Neural progenitor cell (in vitro differentiated cells): ENCODE measurements around the gene HDAC5. TPM values are rescaled to one million over a fixed set of nuclear protein-coding genes. Genes with fewer than 3 reads are reported as not detected.

Source experiments
- DNase-seq: peaks from one replicate; pipeline ENCODE4 v3.0.0-alpha.2; 2016; ENCODE audit warnings: low spot score
- H2AFZ ChIP-seq: fragments of 200-600 bp; sonication (generic); replicated peaks from 2 replicates; pipeline ENCODE4 v1.6.1; 2016; ENCODE audit warnings: antibody characterized with exemption
- H3F3A ChIP-seq: fragments of 200-600 bp; sonication (generic); 2 replicates; pipeline ENCODE4 v1.6.1; 2016; ENCODE audit warnings: antibody characterized with exemption, low read depth
- H3K27ac ChIP-seq: fragments of 200-600 bp; sonication (generic); 2 replicates; pipeline ENCODE4 v1.5.1; 2016; ENCODE audit warnings: mild to moderate bottlenecking
- H3K27me3 ChIP-seq: fragments of 200-600 bp; sonication (generic); 2 replicates; pipeline ENCODE4 v1.6.1; 2016; ENCODE audit warnings: mild to moderate bottlenecking, moderate library complexity
- H3K36me3 ChIP-seq: fragments of 200-600 bp; sonication (generic); 2 replicates; pipeline ENCODE4 v1.5.1; 2016
- H3K4me1 ChIP-seq: fragments of 200-600 bp; sonication (generic); 2 replicates; pipeline ENCODE4 v1.6.1; 2016; ENCODE audit warnings: mixed run types
- H3K4me2 ChIP-seq: fragments of 200-600 bp; sonication (generic); 2 replicates; pipeline ENCODE4 v1.6.1; 2016
- H3K4me3 ChIP-seq: fragments of 200-600 bp; sonication (generic); 2 replicates; pipeline ENCODE4 v1.5.1; 2016
- H3K79me2 ChIP-seq: fragments of 200-600 bp; sonication (generic); 2 replicates; pipeline ENCODE4 v1.6.1; 2016; ENCODE audit warnings: low read depth
- H3K9ac ChIP-seq: fragments of 200-600 bp; sonication (generic); 2 replicates; pipeline ENCODE4 v1.6.1; 2016
- H3K9me3 ChIP-seq: fragments of 200-600 bp; sonication (generic); 2 replicates; pipeline ENCODE4 v1.5.1; 2016; ENCODE audit warnings: low read depth
- H4K20me1 ChIP-seq: fragments of 200-600 bp; sonication (generic); 2 replicates; pipeline ENCODE4 v1.6.1; 2016; ENCODE audit warnings: low read depth
- H3K27ac Mint-ChIP-seq: 3 replicates; pipeline ENCODE4 v1.8.0; 2021; ENCODE audit warnings: mixed read lengths
- H3K27me3 Mint-ChIP-seq: 2 replicates; pipeline ENCODE4 v1.8.0; 2022; ENCODE audit warnings: low read depth, mild to moderate bottlenecking, inconsistent platforms, moderate library complexity, mixed read lengths; ENCODE audit not compliant: insufficient read depth
- H3K36me3 Mint-ChIP-seq: 3 replicates; pipeline ENCODE4 v1.8.0; 2021; ENCODE audit warnings: mixed read lengths
- H3K4me1 Mint-ChIP-seq: 3 replicates; pipeline ENCODE4 v1.8.0; 2021; ENCODE audit warnings: mixed read lengths
- H3K4me3 Mint-ChIP-seq: 3 replicates; pipeline ENCODE4 v1.8.0; 2021; ENCODE audit warnings: mild to moderate bottlenecking, moderate library complexity, mixed read lengths
- H3K9me3 Mint-ChIP-seq: 3 replicates; pipeline ENCODE4 v1.8.0; 2020; ENCODE audit warnings: mixed read lengths
- EZH2 ChIP-seq: fragments of 200-600 bp; sonication (generic); IDR thresholded peaks from 2 replicates; pipeline ENCODE4 v1.6.1; 2017; ENCODE audit warnings: antibody characterized with exemption, mild to moderate bottlenecking, moderate library complexity
- EZH2phosphoT487 ChIP-seq: fragments of 200-600 bp; sonication (generic); IDR thresholded peaks from 2 replicates; pipeline ENCODE4 v1.6.1; 2017; ENCODE audit warnings: antibody characterized with exemption
- total RNA-seq: library from RNA; depleted of rRNA; stranded (reverse); fragments of >200 nt; gene quantifications from 2 replicates; pipeline ENCODE4 v1.2.3, GENCODE V29; 2015; ENCODE audit warnings: low replicate concordance
- TF ChIP-seq, protein P1 (sequence below): fragments of 200-600 bp; sonication (generic); IDR thresholded peaks from 2 replicates; pipeline ENCODE4 v1.5.1; 2017; ENCODE audit warnings: antibody characterized with exemption, mild to moderate bottlenecking

HDAC5 gene
- total RNA-seq, 1 donor from 2014 or later = 23.6 TPM

- H3K27ac ChIP-seq = peak overlapping the region; percentile 90
- Mint-ChIP-seq H3K4me1 (peaks cover 43% of the 10 kb centered on the region), H3K4me3 (no peak overlapping the region), H3K27ac (peak overlapping the region; percentile 60), H3K9me3 (no peaks in the 10 kb centered on the region), H3K27me3 (peaks cover 5% of the 10 kb centered on the region), H3K36me3 (no peaks in the 10 kb centered on the region)
- H3K9ac ChIP-seq = no peak overlapping the region
- H3K4me2 ChIP-seq = no peak overlapping the region
- H3F3A ChIP-seq = peaks cover 36% of the 10 kb centered on the region
- no peaks in the 10 kb centered on the region for H3K9me3 ChIP-seq
- no peaks in the 10 kb centered on the region for H3K36me3 ChIP-seq
- no peak for DNase-seq
- H3K4me1 ChIP-seq = peaks cover 17% of the 10 kb centered on the region
- H2AFZ ChIP-seq = no peak overlapping the region
- H3K27me3 ChIP-seq = no peaks in the 10 kb centered on the region
- no peak overlapping the region for H3K4me3 ChIP-seq
- TF ChIP-seq, protein P1, sequence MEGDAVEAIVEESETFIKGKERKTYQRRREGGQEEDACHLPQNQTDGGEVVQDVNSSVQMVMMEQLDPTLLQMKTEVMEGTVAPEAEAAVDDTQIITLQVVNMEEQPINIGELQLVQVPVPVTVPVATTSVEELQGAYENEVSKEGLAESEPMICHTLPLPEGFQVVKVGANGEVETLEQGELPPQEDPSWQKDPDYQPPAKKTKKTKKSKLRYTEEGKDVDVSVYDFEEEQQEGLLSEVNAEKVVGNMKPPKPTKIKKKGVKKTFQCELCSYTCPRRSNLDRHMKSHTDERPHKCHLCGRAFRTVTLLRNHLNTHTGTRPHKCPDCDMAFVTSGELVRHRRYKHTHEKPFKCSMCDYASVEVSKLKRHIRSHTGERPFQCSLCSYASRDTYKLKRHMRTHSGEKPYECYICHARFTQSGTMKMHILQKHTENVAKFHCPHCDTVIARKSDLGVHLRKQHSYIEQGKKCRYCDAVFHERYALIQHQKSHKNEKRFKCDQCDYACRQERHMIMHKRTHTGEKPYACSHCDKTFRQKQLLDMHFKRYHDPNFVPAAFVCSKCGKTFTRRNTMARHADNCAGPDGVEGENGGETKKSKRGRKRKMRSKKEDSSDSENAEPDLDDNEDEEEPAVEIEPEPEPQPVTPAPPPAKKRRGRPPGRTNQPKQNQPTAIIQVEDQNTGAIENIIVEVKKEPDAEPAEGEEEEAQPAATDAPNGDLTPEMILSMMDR = no peak
- TF ChIP-seq EZH2phosphoT487 (no peak), EZH2 (no peak)
- peaks cover 7% of the 10 kb centered on the region for H3K79me2 ChIP-seq
- no peaks in the 10 kb centered on the region for H4K20me1 ChIP-seq
These were observed 26.1 kb downstream of the HDAC5 start for GRCh38 chr17:44097110-44097958.

GRCh38 chr17:44095647-44096496, 27.6 kb downstream of the HDAC5 start:
- Histone ChIP-seq H3K9ac (no peak overlapping the region), H3K27ac (peak overlapping the region; percentile 90), H2AFZ (no peak overlapping the region), H3K36me3 (no peaks in the 10 kb centered on the region), H3K9me3 (no peaks in the 10 kb centered on the region), H3K79me2 (peaks cover 7% of the 10 kb centered on the region), H3K4me2 (peak overlapping the region; percentile 81), H3K4me3 (peak overlapping the region; percentile 48), H3F3A (peaks cover 36% of the 10 kb centered on the region), H4K20me1 (no peaks in the 10 kb centered on the region), H3K4me1 (peaks cover 17% of the 10 kb centered on the region), H3K27me3 (no peaks in the 10 kb centered on the region)
- H3K4me3 Mint-ChIP-seq = peak overlapping the region; percentile 85
- TF ChIP-seq EZH2 = no peak
- no peak for TF ChIP-seq EZH2phosphoT487
- TF ChIP-seq, protein P1 = no peak
- no peaks in the 10 kb centered on the region for H3K9me3 Mint-ChIP-seq
- H3K36me3 Mint-ChIP-seq = peaks cover 2% of the 10 kb centered on the region
- H3K27me3 Mint-ChIP-seq = peaks cover 5% of the 10 kb centered on the region
- H3K4me1 Mint-ChIP-seq = peaks cover 36% of the 10 kb centered on the region
- DNase-seq = peak; percentile 92
- H3K27ac Mint-ChIP-seq = peak overlapping the region; percentile 100

- Mint-ChIP-seq H3K27me3 (peaks cover 5% of the 10 kb centered on the region), H3K4me1 (peaks cover 36% of the 10 kb centered on the region), H3K36me3 (peaks cover 2% of the 10 kb centered on the region), H3K4me3 (peak overlapping the region; percentile 85), H3K27ac (peak overlapping the region; percentile 100), H3K9me3 (no peaks in the 10 kb centered on the region)
- Histone ChIP-seq H3K4me1 (peaks cover 17% of the 10 kb centered on the region), H3K36me3 (no peaks in the 10 kb centered on the region), H2AFZ (no peak overlapping the region), H3K27me3 (no peaks in the 10 kb centered on the region), H3K79me2 (peaks cover 7% of the 10 kb centered on the region), H3K4me3 (peak overlapping the region; percentile 48), H3K9me3 (no peaks in the 10 kb centered on the region), H3K9ac (no peak overlapping the region), H3F3A (peaks cover 36% of the 10 kb centered on the region), H3K27ac (peak overlapping the region; percentile 90), H4K20me1 (no peaks in the 10 kb centered on the region), H3K4me2 (peak overlapping the region; percentile 81)
- TF ChIP-seq, protein P1 = no peak
- no peak for TF ChIP-seq EZH2
- no peak for TF ChIP-seq EZH2phosphoT487
- no peak for DNase-seq
These were observed 28.1 kb downstream of the HDAC5 start for GRCh38 chr17:44095388-44095646.
